ENCODE results near the gene MPEG1.

DNA sequence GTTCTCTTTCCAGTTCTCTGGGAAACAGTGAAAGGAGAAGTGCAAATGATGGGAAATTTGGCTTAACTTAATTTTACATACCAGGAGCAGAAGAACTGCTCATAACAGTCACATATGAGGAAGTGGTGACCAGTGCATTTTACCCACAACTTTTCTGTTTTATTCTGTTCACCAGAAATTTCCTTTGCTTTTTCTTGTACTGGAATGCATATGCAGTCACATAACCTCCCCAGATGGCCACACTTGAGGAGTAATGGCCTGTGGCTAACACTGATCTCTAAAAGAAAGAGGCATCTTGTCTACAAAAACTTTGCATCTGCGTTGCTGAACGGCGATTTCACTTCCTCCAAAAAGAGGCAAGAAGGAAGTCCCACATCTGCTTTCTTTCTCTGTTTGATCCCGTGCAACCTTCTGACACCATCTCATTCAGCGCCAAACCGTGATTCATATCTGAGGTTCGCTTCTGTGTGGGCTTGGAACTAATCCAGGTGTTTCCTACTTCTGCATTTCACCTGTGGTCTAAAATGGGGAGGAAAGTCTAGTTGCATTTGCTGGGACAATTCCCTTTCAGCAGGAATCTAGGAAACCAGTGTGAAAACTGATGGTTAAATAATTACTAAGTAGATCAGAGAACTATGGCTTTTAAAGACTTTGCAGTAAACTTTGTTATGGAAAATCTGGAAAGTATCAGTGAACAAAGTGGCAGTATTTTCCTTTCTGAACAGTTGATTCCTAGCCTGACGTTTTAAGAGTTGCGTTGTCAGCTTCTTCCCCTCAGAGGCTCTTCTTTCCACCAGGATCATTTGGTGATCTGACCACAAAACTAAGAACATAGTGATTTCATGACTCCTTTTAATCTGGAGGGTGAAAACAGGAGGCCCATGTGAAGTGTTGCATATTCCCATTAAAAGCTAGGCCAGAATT lies 4.2 kb upstream of the MPEG1 start:
- TF ChIP-seq, protein P1, sequence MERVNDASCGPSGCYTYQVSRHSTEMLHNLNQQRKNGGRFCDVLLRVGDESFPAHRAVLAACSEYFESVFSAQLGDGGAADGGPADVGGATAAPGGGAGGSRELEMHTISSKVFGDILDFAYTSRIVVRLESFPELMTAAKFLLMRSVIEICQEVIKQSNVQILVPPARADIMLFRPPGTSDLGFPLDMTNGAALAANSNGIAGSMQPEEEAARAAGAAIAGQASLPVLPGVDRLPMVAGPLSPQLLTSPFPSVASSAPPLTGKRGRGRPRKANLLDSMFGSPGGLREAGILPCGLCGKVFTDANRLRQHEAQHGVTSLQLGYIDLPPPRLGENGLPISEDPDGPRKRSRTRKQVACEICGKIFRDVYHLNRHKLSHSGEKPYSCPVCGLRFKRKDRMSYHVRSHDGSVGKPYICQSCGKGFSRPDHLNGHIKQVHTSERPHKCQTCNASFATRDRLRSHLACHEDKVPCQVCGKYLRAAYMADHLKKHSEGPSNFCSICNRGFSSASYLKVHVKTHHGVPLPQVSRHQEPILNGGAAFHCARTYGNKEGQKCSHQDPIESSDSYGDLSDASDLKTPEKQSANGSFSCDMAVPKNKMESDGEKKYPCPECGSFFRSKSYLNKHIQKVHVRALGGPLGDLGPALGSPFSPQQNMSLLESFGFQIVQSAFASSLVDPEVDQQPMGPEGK (CRISPR knock-in tag; IDR thresholded peaks at IDR 0.05; ENCODE audit: borderline replicate concordance) = no peak
- no peak for TF ChIP-seq ARNTL (CRISPR knock-in tag; IDR thresholded peaks at IDR 0.05; ENCODE audit: borderline replicate concordance, low read depth)
- TF ChIP-seq, protein P2, sequence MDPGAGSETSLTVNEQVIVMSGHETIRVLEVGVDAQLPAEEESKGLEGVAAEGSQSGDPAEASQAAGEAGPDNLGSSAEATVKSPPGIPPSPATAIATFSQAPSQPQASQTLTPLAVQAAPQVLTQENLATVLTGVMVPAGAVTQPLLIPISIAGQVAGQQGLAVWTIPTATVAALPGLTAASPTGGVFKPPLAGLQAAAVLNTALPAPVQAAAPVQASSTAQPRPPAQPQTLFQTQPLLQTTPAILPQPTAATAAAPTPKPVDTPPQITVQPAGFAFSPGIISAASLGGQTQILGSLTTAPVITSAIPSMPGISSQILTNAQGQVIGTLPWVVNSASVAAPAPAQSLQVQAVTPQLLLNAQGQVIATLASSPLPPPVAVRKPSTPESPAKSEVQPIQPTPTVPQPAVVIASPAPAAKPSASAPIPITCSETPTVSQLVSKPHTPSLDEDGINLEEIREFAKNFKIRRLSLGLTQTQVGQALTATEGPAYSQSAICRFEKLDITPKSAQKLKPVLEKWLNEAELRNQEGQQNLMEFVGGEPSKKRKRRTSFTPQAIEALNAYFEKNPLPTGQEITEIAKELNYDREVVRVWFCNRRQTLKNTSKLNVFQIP (CRISPR knock-in tag; IDR thresholded peaks at IDR 0.05; ENCODE audit: borderline replicate concordance, low read depth) = no peak
- TF ChIP-seq ESRRG (CRISPR knock-in tag; IDR thresholded peaks at IDR 0.05) = no peak
- TF ChIP-seq ZC3H10 (CRISPR knock-in tag; IDR thresholded peaks at IDR 0.05) = no peak
- TF ChIP-seq OSR1 (CRISPR knock-in tag; IDR thresholded peaks at IDR 0.05) = no peak
- TF ChIP-seq BACH2 (CRISPR knock-in tag; IDR thresholded peaks at IDR 0.05; ENCODE audit: borderline replicate concordance) = no peak
- TF ChIP-seq ZNF565 (CRISPR knock-in tag; conservative IDR thresholded peaks at IDR 0.05; ENCODE audit: low read depth) = no peak
- no peak for TF ChIP-seq ZFP3 (CRISPR knock-in tag; IDR thresholded peaks at IDR 0.05)
- TF ChIP-seq ZNF8 (CRISPR knock-in tag; IDR thresholded peaks at IDR 0.05) = no peak
- no peak for TF ChIP-seq TOX (CRISPR knock-in tag; IDR thresholded peaks at IDR 0.05; ENCODE audit: borderline replicate concordance)

Data from SK-N-SH treated with all-trans-retinoic acid at 6 μM for 48 hours (cell line).